GM12878 (cell line): ENCODE measurements around the gene UNC80. TPM values are rescaled to one million over a fixed set of nuclear protein-coding genes. Genes with fewer than 3 reads are reported as not detected.

Experiments
- ATAC-seq: fragments of 200-7000 bp; cut with Tn5 transposase; 3 replicates; pipeline ENCODE4 v1.9.1; 2020; ENCODE audit warnings: mild to moderate bottlenecking, moderate library complexity
- BruUV-seq: library from RNA; stranded (reverse); fragments of 400-500 nt; replicated peaks from 2 replicates; lab custom pipeline; 2021; lab: Mats Ljungman, UMichigan
- CTCF ChIA-PET: fragments of 300-600 bp; sonication (Branson Sonifier 250); formaldehyde crosslinking; extraction: SDS; loops from one replicate; lab custom pipeline; 2021; ENCODE audit warnings: inconsistent platforms; lab: Yijun Ruan, JAX
- POLR2A ChIA-PET: fragments of 350-600 bp; formaldehyde crosslinking; extraction: SDS; loops from one replicate; lab custom pipeline; 2021; ENCODE audit warnings: inconsistent platforms; lab: Charles Lee
- RAD21 ChIA-PET: fragments of 300-600 bp; sonication (Branson Sonifier 250); formaldehyde crosslinking; loops from one replicate; lab custom pipeline; 2023; ENCODE audit warnings: antibody characterized with exemption; ENCODE audit not compliant: unreplicated experiment; lab: Charles Lee
- SMC1A ChIA-PET: fragments of 300-600 bp; sonication (Branson Sonifier 250); formaldehyde crosslinking; loops from one replicate; lab custom pipeline; 2023; ENCODE audit not compliant: unreplicated experiment, uncharacterized antibody; lab: Charles Lee
- DNase-seq: peaks from one replicate; pipeline ENCODE4 v3.0.0-alpha.2; 2011; ENCODE audit warnings: low read depth, low spot score
- FAIRE-seq: peaks from 3 replicates; lab custom pipeline; 2011; peaks lifted over from hg19 to GRCh38; lab: Jason Lieb, UNC
- H2AFZ ChIP-seq: 2 replicates; pipeline ENCODE4 v1.6.0; 2011; ENCODE audit warnings: low read depth, low read length, control low read depth; ENCODE audit not compliant: control insufficient read depth
- H3K27ac ChIP-seq: 2 replicates; pipeline ENCODE4 v1.5.1; 2011; ENCODE audit warnings: control low read depth; ENCODE audit not compliant: control insufficient read depth, insufficient read depth
- H3K27me3 ChIP-seq, 2 experiments: replicated peaks in 1 of 2; 2 replicates each; pipeline versions ENCODE4 v1.6.0 to v1.6.1; 2011; ENCODE audit warnings: low read length in 1 of 2; ENCODE audit not compliant: control insufficient read depth in 2 of 2, insufficient read depth in 2 of 2
- H3K36me3 ChIP-seq, 2 experiments: 2 replicates each; pipeline ENCODE4 v1.5.1; 2011; ENCODE audit warnings: low read length in 1 of 2; ENCODE audit not compliant: control insufficient read depth in 2 of 2, insufficient read depth in 2 of 2
- H3K4me1 ChIP-seq: 2 replicates; pipeline ENCODE4 v1.6.1; 2011; ENCODE audit warnings: mild to moderate bottlenecking, low read length, moderate library complexity, mixed read lengths; ENCODE audit not compliant: control insufficient read depth, insufficient read depth
- H3K4me2 ChIP-seq: 2 replicates; pipeline ENCODE4 v1.6.0; 2011; ENCODE audit warnings: control low read depth; ENCODE audit not compliant: control insufficient read depth, insufficient read depth
- H3K4me3 ChIP-seq: fragments of 200-600 bp; sonication (generic); 2 replicates; pipeline ENCODE4 v1.5.1; 2016
- H3K79me2 ChIP-seq: 2 replicates; pipeline ENCODE4 v1.6.0; 2011; ENCODE audit warnings: low read length; ENCODE audit not compliant: control insufficient read depth, insufficient read depth
- H3K9ac ChIP-seq: 2 replicates; pipeline ENCODE4 v1.8.0; 2011; ENCODE audit warnings: low read length, control low read depth, mixed read lengths; ENCODE audit not compliant: control insufficient read depth, insufficient read depth
- H3K9me3 ChIP-seq: replicated peaks from 3 replicates; pipeline ENCODE4 v1.5.1; 2011; ENCODE audit warnings: mild to moderate bottlenecking, low read length; ENCODE audit not compliant: control insufficient read depth, insufficient read depth
- H4K20me1 ChIP-seq: 2 replicates; pipeline ENCODE4 v1.6.0; 2011; ENCODE audit not compliant: control insufficient read depth, insufficient read depth
- BCLAF1 ChIP-seq: fragments of 450-650 bp; IDR thresholded peaks from 2 replicates; pipeline ENCODE4 v1.6.1; 2017; ENCODE audit warnings: antibody characterized with exemption, mild to moderate bottlenecking, moderate library complexity
- CHD1 ChIP-seq: IDR thresholded peaks from 2 replicates; pipeline ENCODE4 v1.6.1; 2012; ENCODE audit warnings: low read depth, low read length, improper control_type of control experiment
- HDGF ChIP-seq: fragments of 450-650 bp; IDR thresholded peaks from 2 replicates; pipeline ENCODE4 v1.6.1; 2016; ENCODE audit warnings: antibody characterized with exemption
- KAT2A ChIP-seq: conservative IDR thresholded peaks from 2 replicates; pipeline ENCODE4 v1.6.1; 2011; ENCODE audit warnings: low read depth, low read length; ENCODE audit not compliant: control insufficient read depth
- KDM1A ChIP-seq: fragments of 200-600 bp; sonication (generic); IDR thresholded peaks from 2 replicates; pipeline ENCODE4 v1.6.1; 2016; ENCODE audit warnings: borderline replicate concordance
- NR2C2 ChIP-seq: IDR thresholded peaks from 2 replicates; pipeline ENCODE4 v1.6.1; 2011; ENCODE audit warnings: borderline replicate concordance, low read depth; ENCODE audit not compliant: control insufficient read depth, insufficient read length
- NRF1 ChIP-seq: conservative IDR thresholded peaks from 2 replicates; pipeline ENCODE4 v1.6.1; 2011; ENCODE audit warnings: mild to moderate bottlenecking, low read depth, low read length, improper control_type of control experiment
- RAD51 ChIP-seq: fragments of 450-650 bp; IDR thresholded peaks from 2 replicates; pipeline ENCODE4 v1.6.1; 2016; ENCODE audit warnings: moderate library complexity, mild to moderate bottlenecking, inconsistent platforms
- RCOR1 ChIP-seq: conservative IDR thresholded peaks from 2 replicates; pipeline ENCODE4 v1.6.1; 2012; ENCODE audit warnings: low read depth, low read length, improper control_type of control experiment
- RUNX3 ChIP-seq: IDR thresholded peaks from 2 replicates; pipeline ENCODE4 v1.6.1; 2012; ENCODE audit warnings: low read length, inconsistent platforms
- SRF ChIP-seq, 2 experiments: IDR thresholded peaks; 2 replicates each; pipeline ENCODE4 v1.6.1; 2011; ENCODE audit warnings: low read depth in 2 of 2, low read length in 2 of 2, mild to moderate bottlenecking in 1 of 2, moderate library complexity in 1 of 2
- TARDBP ChIP-seq: IDR thresholded peaks from 2 replicates; pipeline ENCODE4 v1.6.1; 2016; ENCODE audit warnings: borderline replicate concordance
- WRNIP1 ChIP-seq: IDR thresholded peaks from 2 replicates; pipeline ENCODE4 v1.6.1; 2011; ENCODE audit warnings: low read depth, low read length, improper control_type of control experiment, borderline replicate concordance
- ZZZ3 ChIP-seq: IDR thresholded peaks from 2 replicates; pipeline ENCODE4 v1.6.1; 2011; ENCODE audit warnings: low read depth; ENCODE audit not compliant: control insufficient read depth, insufficient read length
- WGBS: methylation state at CpG from one replicate; pipeline ENCODE4 v1.1.6; 2016; ENCODE audit warnings: low lambda C conversion rate; ENCODE audit not compliant: insufficient replicate concordance, insufficient coverage; ENCODE audit errors: missing lambda C conversion rate; 5-methylcytosine and 5-hydroxymethylcytosine counted together
- in situ Hi-C: fragments of 300-500 bp; cut with MboI; formaldehyde crosslinking; loops from 9 replicates; pipeline ENCODE4 v1.14.3; 2018; ENCODE audit warnings: mixed read lengths
- intact Hi-C: fragments of 100-400 bp; cut with micrococcal nuclease; formaldehyde crosslinking; loops from one replicate; pipeline ENCODE4 v1.14.2; 2022; ENCODE audit not compliant: unreplicated experiment
- polyA plus RNA-seq, 11 experiments: library from polyadenylated mRNA; depleted of rRNA in 4 of 11; unstranded in 6 of 11; stranded (reverse) in 5 of 11; fragments of >200 nt; fragmentation: Nextera tagmentation in 4 of 11; fragmentation: Illumina TruSeq in 1 of 11; extraction: Ambion mirVana in 4 of 11; extraction: Trizol in 1 of 11; gene quantifications; 1 replicate in 1 of 11; 2 replicates in 10 of 11; pipeline versions ENCODE4 v1.2.1 to v1.2.3, GENCODE V29; 2011 to 2016; ENCODE audit warnings: inconsistent platforms in 2 of 11, missing spikeins in 2 of 11, low read depth in 1 of 11
- total RNA-seq, 4 experiments: library from RNA; depleted of rRNA in 3 of 4; stranded (reverse); fragments of >200 nt in 3 of 4; fragmentation: Illumina TruSeq in 1 of 4; extraction: Trizol in 1 of 4; gene quantifications; 2 replicates each; pipeline versions ENCODE4 v1.2.1 to v1.2.3, GENCODE V29; 2013 to 2021

UNC80 gene
- total and polyA plus RNA-seq, 10 of the 15 experiments (the other 5 are each of a cell fraction or from before 2014, with no cell fraction given): not detected

DNA sequence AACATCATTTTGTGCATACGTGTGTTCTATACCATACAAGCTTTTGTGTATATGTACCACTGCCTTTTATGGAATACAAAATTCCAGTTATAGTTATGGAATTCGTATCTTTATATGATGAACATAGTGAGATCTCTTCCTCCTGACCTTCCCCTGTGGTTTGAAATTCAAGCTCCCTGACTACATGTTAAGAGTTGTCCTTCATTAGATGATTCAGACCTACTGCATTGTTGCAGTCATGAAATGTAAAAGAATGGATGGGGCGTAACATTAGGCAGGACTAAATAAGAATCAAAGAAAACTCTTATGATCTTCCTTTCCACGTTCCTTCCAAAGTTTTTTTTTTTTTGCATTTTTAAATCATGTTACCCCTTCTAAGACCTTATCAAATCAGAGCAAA is 107.1 kb downstream of the UNC80 start (continued):
- TF ChIP-seq RCOR1 (no peak), CHD1 (no peak), SRF (IDR thresholded peaks at IDR 0.05; ENCODE audit: low read depth in 2 of 2, low read length in 2 of 2) (no peak), ZZZ3 (no peak), RAD51 (no peak), KAT2A (no peak), TARDBP (no peak), WRNIP1 (no peak), NR2C2 (no peak), BCLAF1 (no peak), HDGF (no peak), KDM1A (no peak)

- RAD21 ChIA-PET: no interaction called here
- Histone ChIP-seq H3K27me3 (peaks cover 0 to 1% of the 10 kb centered on the region in 2 experiments; a peak in 2 of 4 replicates), H4K20me1 (no peaks in the 10 kb centered on the region), H3K27ac (no peak overlapping the region), H3K36me3 (no peaks in the 10 kb centered on the region), H3K4me3 (no peak overlapping the region), H3K4me1 (no peaks in the 10 kb centered on the region), H3K9ac (no peak overlapping the region), H3K9me3 (no peaks in the 10 kb centered on the region), H2AFZ (no peak overlapping the region), H3K79me2 (no peaks in the 10 kb centered on the region), H3K4me2 (no peak overlapping the region)
- TF ChIP-seq NRF1 (no peak), RUNX3 (peak; percentile 55)
- SMC1A ChIA-PET: no interaction called here
- intact Hi-C loops: no loop called here
- CTCF ChIA-PET: no interaction called here
- DNase-seq: no peak
- POLR2A ChIA-PET: no interaction called here
- FAIRE-seq: no peak
- ATAC-seq: no peak
- no TSS peak for BruUV-seq
- in situ Hi-C loops: no loop called here
- 0% methylated on average over 1 of the region's 1 CpG for WGBS
These were observed 129.0 kb downstream of the UNC80 start for GRCh38 chr2:209900638-209901037.
